HepG2 (cell line): ENCODE results near the gene FRMD5.

Experiments
- NR2C2 ChIP-seq: sonication (generic); formaldehyde crosslinking; IDR thresholded peaks from 2 replicates; pipeline ENCODE4 v1.4.0; 2020; ENCODE audit warnings: missing genetic modification reagents, mild to moderate bottlenecking, moderate library complexity, borderline replicate concordance
- USF2 ChIP-seq, 2 experiments: sonication (generic) in 1 of 2; formaldehyde crosslinking in 1 of 2; IDR thresholded peaks; 2 replicates each; pipeline versions ENCODE4 v1.5.1 to v1.6.1; 2011 to 2020; ENCODE audit warnings: borderline replicate concordance in 1 of 2, low read depth in 1 of 2, low read length in 1 of 2, mild to moderate bottlenecking in 1 of 2, missing genetic modification reagents in 1 of 2, moderate library complexity in 1 of 2
- ZNF143 ChIP-seq: sonication (generic); formaldehyde crosslinking; IDR thresholded peaks from 2 replicates; pipeline ENCODE4 v1.4.0; 2020; ENCODE audit warnings: missing genetic modification reagents
- ZNF589 ChIP-seq: sonication (generic); formaldehyde crosslinking; conservative IDR thresholded peaks from 2 replicates; pipeline ENCODE4 v1.8.0; 2022; ENCODE audit warnings: mild to moderate bottlenecking, moderate library complexity, missing genetic modification reagents
- ZNF605 ChIP-seq: sonication (generic); formaldehyde crosslinking; IDR thresholded peaks from 2 replicates; pipeline ENCODE4 v1.8.0; 2022; ENCODE audit warnings: mild to moderate bottlenecking, missing genetic modification reagents
- ZNF678 ChIP-seq: sonication (generic); formaldehyde crosslinking; IDR thresholded peaks from 2 replicates; pipeline ENCODE4 v1.4.0; 2020; ENCODE audit warnings: mild to moderate bottlenecking, missing genetic modification reagents
- TF ChIP-seq, protein P1 (sequence below): sonication (generic); formaldehyde crosslinking; IDR thresholded peaks from 2 replicates; pipeline ENCODE4 v1.5.0; 2020; ENCODE audit warnings: mild to moderate bottlenecking, missing genetic modification reagents, borderline replicate concordance

DNA sequence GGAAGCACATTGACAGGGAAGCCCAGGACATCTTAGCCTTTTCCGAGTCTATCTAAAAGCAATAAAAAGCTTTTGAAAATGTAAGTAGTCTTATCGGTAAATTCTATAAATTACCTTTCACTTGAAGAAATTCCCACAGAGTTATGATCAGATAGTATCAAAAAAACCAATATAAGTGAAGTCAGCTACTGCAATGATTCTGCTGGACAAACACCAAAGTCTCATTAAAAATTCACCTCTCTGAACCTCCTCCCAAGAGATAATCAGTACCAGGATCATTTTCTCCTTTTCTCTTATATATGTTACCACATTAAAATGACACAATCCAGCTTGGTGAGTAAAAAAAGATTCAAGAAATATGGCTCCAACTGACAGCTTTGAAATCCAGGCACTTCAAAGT is 69.2 kb downstream of the FRMD5 start:
- TF ChIP-seq ZNF605 (CRISPR knock-in tag) (no peak), ZNF589 (CRISPR knock-in tag) (no peak), ZNF678 (CRISPR knock-in tag) (no peak), NR2C2 (no peak), ZNF143 (CRISPR knock-in tag) (no peak), USF2 (IDR thresholded peaks at IDR 0.05; ENCODE audit: low read depth, low read length) (no peak), USF2 (CRISPR knock-in tag; IDR thresholded peaks at IDR 0.05; ENCODE audit: borderline replicate concordance) (no peak)
- TF ChIP-seq, protein P1, sequence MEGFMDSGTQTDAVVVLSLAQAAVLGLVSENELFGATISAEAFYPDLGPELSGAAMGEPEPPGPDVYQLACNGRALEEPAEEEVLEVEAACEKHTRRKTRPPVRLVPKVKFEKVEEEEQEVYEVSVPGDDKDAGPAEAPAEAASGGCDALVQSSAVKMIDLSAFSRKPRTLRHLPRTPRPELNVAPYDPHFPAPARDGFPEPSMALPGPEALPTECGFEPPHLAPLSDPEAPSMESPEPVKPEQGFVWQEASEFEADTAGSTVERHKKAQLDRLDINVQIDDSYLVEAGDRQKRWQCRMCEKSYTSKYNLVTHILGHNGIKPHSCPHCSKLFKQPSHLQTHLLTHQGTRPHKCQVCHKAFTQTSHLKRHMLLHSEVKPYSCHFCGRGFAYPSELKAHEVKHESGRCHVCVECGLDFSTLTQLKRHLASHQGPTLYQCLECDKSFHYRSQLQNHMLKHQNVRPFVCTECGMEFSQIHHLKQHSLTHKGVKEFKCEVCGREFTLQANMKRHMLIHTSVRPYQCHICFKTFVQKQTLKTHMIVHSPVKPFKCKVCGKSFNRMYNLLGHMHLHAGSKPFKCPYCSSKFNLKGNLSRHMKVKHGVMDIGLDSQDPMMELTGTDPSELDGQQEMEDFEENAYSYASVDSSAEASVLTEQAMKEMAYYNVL (CRISPR knock-in tag), result no peak
